ENCODE data around the gene SNRNP40.
A peak's percentile ranks its signal among the peaks of the same experiment; 100 is the strongest.

SNRNP40 gene

DNA sequence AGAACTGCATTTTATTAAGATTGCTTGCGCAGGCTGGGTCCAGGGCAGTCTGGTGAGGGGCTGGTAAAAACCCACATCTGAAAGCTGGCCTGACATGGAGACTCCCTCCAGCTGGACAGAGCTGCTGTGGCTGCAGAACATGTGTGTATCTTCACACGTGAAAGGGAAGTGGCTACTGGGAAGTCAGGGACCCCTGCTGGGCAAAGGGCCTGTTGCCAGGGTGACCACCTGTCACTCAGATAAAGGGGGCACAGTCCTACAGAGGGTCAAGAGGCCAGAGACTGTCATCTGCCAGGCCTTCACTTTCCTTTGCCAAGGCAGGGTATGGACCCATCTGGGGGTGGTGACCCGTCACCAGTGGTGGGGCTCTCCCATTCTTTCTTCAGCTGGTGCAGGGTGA is 74.4 kb downstream of the SNRNP40 start:
- H3K4me3 ChIP-seq (ENCODE audit: low read depth, low read length), result no peak overlapping the region
- no peaks in the 10 kb centered on the region for H3K9me3 ChIP-seq
- TF ChIP-seq, protein P1, sequence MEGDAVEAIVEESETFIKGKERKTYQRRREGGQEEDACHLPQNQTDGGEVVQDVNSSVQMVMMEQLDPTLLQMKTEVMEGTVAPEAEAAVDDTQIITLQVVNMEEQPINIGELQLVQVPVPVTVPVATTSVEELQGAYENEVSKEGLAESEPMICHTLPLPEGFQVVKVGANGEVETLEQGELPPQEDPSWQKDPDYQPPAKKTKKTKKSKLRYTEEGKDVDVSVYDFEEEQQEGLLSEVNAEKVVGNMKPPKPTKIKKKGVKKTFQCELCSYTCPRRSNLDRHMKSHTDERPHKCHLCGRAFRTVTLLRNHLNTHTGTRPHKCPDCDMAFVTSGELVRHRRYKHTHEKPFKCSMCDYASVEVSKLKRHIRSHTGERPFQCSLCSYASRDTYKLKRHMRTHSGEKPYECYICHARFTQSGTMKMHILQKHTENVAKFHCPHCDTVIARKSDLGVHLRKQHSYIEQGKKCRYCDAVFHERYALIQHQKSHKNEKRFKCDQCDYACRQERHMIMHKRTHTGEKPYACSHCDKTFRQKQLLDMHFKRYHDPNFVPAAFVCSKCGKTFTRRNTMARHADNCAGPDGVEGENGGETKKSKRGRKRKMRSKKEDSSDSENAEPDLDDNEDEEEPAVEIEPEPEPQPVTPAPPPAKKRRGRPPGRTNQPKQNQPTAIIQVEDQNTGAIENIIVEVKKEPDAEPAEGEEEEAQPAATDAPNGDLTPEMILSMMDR (IDR thresholded peaks at IDR 0.05; ENCODE audit: low read depth, low read length), result no peak
- no peaks in the 10 kb centered on the region for H3K27me3 ChIP-seq
- H3K4me1 ChIP-seq, result no peaks in the 10 kb centered on the region
- H3K36me3 ChIP-seq, result no peaks in the 10 kb centered on the region
- no peak for DNase-seq

DNA sequence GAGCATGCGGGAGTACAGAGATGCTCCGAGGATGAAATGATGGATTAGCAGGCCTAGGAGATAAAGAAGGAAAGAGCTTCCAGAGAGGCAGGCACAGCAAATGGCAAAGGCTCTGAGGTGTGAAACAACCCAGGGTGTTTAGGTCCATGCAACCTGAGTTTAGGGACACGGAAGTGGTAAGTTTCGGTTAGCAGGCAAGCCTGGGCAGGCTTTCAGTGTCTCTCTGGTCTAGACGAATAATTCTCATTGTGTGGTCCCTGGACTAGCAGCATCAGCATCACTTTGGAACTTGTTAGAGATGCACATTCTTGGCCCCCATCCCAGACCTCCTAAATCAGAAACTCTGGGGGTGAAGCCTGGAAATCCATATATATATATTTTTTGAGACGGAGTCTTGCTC is 75.5 kb downstream of the SNRNP40 start:
- Histone ChIP-seq H3K4me3 (ENCODE audit: low read depth, low read length) (no peak overlapping the region), H3K36me3 (no peaks in the 10 kb centered on the region), H3K9me3 (no peaks in the 10 kb centered on the region), H3K27me3 (no peaks in the 10 kb centered on the region), H3K4me1 (peaks cover under 1% of the 10 kb centered on the region)
- TF ChIP-seq, protein P1 (IDR thresholded peaks at IDR 0.05; ENCODE audit: low read depth, low read length), result no peak
- DNase-seq, result no peak

DNA sequence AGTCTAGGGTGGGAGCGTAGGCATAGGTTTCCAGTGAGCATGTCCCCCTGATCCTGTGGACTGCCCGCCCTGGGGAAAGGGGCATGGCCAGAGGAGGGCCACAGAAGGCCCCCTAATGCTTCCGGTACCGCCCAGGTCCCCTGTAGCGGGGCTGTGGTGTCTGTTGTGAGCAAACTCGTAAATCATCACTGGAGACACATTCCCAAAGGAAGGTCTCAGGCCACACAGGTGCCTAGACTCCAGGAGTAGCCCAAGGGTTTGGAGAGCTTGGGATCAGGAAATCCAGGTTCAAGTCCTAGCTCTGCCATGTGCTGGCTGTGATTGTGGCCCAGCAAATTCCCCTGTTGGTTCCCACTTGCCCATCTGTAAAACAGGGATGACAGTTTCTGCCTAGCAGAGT is 77.1 kb downstream of the SNRNP40 start:
- no peaks in the 10 kb centered on the region for H3K36me3 ChIP-seq
- H3K4me3 ChIP-seq (ENCODE audit: low read depth, low read length), result no peak overlapping the region
- TF ChIP-seq, protein P1 (IDR thresholded peaks at IDR 0.05; ENCODE audit: low read depth, low read length), result no peak
- peaks cover 11% of the 10 kb centered on the region for H3K4me1 ChIP-seq
- DNase-seq, result no peak
- H3K9me3 ChIP-seq, result no peaks in the 10 kb centered on the region
- no peaks in the 10 kb centered on the region for H3K27me3 ChIP-seq

DNA sequence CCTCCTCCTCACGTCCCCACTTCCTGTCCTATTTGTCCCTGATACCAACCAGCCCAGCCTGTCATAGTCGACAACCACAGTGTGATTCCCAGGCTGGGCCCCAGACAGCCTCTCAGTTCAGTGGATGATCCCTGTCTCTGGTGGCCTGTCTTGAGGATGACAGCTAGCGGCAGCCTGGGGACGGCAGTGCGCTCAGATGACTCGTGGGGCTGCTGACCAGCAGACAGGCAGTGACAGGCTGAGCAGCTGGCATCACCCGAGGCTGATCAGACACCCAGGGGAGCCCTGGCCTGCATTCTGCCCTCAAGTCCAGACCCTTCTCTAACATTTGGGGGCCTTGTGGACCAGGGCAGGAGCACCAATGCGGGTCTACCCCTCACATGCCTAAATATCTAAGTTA is 77.9 kb downstream of the SNRNP40 start:
- H3K36me3 ChIP-seq, result no peaks in the 10 kb centered on the region
- no peak overlapping the region for H3K4me3 ChIP-seq (ENCODE audit: low read depth, low read length)
- peak; percentile 36 for DNase-seq
- no peaks in the 10 kb centered on the region for H3K27me3 ChIP-seq
- TF ChIP-seq, protein P1 (IDR thresholded peaks at IDR 0.05; ENCODE audit: low read depth, low read length), result no peak
- peaks cover 11% of the 10 kb centered on the region for H3K4me1 ChIP-seq
- no peaks in the 10 kb centered on the region for H3K9me3 ChIP-seq

DNA sequence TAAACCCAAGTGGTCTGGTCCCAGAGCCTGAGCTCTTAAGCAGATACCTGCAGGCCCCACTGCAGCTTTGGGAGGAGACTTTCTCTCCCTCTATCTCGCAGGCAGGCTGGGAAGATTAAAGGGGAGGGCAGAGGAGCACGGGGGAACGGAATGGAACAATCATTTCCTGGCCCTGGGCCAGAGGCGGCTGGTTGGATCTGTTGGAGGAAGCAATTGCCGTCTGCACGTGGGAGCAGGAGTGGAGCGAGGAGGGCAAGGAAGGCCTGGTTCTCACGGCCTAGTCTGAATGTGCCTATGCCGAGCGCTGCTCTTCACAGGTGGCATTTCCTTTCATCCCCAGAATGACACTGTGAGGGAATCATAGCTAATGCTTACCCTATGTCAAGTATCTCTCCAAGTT is 80.6 kb downstream of the SNRNP40 start:
- no peak overlapping the region for H3K4me3 ChIP-seq (ENCODE audit: low read depth, low read length)
- TF ChIP-seq, protein P1 (IDR thresholded peaks at IDR 0.05; ENCODE audit: low read depth, low read length), result no peak
- H3K27me3 ChIP-seq, result no peaks in the 10 kb centered on the region
- peak; percentile 87 for DNase-seq
- peaks cover 11% of the 10 kb centered on the region for H3K4me1 ChIP-seq
- H3K9me3 ChIP-seq, result no peaks in the 10 kb centered on the region
- H3K36me3 ChIP-seq, result no peaks in the 10 kb centered on the region

DNA sequence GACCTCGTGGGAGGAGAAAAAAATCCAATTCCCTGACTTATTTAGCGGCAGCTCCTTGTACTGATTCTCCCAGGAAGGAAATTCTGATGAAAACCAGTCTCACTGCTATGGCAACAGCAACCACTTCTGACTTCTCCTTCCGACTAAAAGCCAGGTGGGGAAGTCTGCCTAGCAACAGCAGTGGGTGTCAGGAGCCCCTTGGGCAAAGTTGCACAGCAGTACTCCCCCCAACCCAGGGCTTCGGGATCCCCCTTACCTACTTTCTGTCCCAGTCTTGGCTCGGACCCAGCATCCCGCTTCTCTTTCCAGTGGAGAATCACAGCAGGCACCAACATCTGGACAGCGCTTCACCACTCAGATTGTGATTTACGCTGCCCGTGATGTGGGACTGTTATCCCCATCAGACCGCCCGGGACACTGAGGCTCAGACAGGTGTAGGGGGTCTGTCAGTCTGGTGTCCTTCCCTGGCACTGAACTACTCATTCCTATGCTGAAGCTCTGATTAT is 81.5 kb downstream of the SNRNP40 start:
- H3K9me3 ChIP-seq, result no peaks in the 10 kb centered on the region
- peaks cover 11% of the 10 kb centered on the region for H3K4me1 ChIP-seq
- H3K27me3 ChIP-seq, result no peaks in the 10 kb centered on the region
- H3K4me3 ChIP-seq (ENCODE audit: low read depth, low read length), result no peak overlapping the region
- TF ChIP-seq, protein P1 (IDR thresholded peaks at IDR 0.05; ENCODE audit: low read depth, low read length), result no peak
- no peak for DNase-seq
- H3K36me3 ChIP-seq, result no peaks in the 10 kb centered on the region

Measured in BE2C (cell line).